ENCODE data around the gene SELENON. TPM values are rescaled to one million over a fixed set of nuclear protein-coding genes. Genes with fewer than 3 reads are reported as not detected.

The SELENON gene
- total and polyA plus RNA-seq, 10 of the 15 experiments (the other 5 are each of a cell fraction or from before 2014, with no cell fraction given), result 0.07 to 5.1 (median 0.80) TPM

DNA sequence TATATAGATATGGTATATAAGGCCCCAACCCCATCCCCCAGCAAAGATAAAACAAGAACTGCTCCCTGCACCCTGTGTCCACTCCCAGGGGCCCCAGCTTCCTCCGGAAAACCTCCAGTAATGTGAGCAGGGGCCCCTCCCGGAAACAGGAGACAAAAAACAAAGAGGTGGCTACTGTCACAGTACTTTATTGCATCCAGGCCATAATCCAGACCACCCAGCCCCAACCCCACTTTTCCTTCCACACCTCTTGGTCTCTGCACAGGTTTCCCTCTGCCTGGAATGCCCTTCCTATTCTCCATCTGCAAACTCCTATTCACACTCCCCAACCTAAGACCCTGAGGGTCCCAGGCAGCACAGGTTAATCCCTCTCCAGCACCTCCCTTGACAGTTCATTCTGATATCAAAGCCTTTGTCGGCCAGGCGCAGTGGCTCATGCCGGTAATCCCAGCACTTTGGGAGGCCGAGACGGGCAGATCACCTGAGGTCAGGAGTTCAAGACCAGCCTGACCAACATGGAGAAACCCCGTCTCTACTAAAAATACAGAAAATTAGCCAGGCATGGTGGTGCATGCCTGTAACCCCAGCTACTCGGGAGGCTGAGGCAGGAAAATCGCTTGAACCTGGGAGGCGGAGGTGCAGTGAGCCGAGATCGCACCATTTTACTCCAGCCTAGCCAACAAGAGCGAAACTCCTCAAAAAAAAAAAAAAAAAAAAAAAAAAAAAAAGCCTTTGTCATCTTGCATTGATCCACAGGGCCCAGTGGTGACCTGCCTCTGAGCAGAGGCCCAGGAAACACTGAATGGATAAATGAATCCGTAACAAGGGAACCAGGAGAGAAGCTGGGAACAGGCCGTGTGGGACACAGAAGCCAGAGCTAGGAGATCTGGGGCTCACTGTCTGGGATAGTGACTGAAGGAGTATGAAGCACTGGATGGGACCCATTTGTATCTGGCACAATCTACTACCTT is 61.6 kb downstream of the SELENON start:
- H3K4me1 ChIP-seq (ENCODE audit: control insufficient read depth, insufficient read depth, low read length), result peaks cover 8% of the 10 kb centered on the region; the same call in 1 of the 2 replicates
- ChIA-PET POLR2A (interaction anchor here (0.7 to 1.2 kb wide), 4 partner anchors 13 to 772 kb away, joined by 3 to 6 read pairs (median 3); partner anchors contain the start of gene PAFAH2), SMC1A (ENCODE audit: uncharacterized antibody, unreplicated experiment) (interaction anchor here (1.0 to 1.7 kb wide), 3 partner anchors 9 to 13 kb away, joined by 3 to 4 read pairs (median 4); no protein-coding TSS in a partner anchor), CTCF (interaction anchor here (0.9 to 1.0 kb wide), 2 partner anchors 34 to 136 kb away, joined by 3 read pairs; partner anchors contain the start of gene PAFAH2), RAD21 (ENCODE audit: unreplicated experiment) (no interaction called here)
- H3K4me3 ChIP-seq, result no peak overlapping the region
- H3K79me2 ChIP-seq (ENCODE audit: control insufficient read depth, insufficient read depth, low read length), result peaks cover 15% of the 10 kb centered on the region
- DNase-seq (ENCODE audit: low read depth, low spot score) (no peak), FAIRE-seq (no peak), ATAC-seq (no peak)
- H4K20me1 ChIP-seq (ENCODE audit: control insufficient read depth, insufficient read depth), result no peaks in the 10 kb centered on the region
- H3K9ac ChIP-seq (ENCODE audit: control insufficient read depth, insufficient read depth, low read length), result no peak overlapping the region
- WGBS (ENCODE audit: insufficient coverage, insufficient replicate concordance, low lambda C conversion rate, missing lambda C conversion rate), result 61% methylated on average over 13 of the region's 16 CpGs
- no TSS peak for BruUV-seq (replicated peaks)
- TF ChIP-seq NFIC (IDR thresholded peaks at IDR 0.05; ENCODE audit: low read depth, low read length) (0 out of 2 replicates have a peak, but pooled peaks have one; percentile 27), ETV6 (conservative IDR thresholded peaks at IDR 0.05 in 1 of 2, IDR thresholded peaks at IDR 0.05 in 1 of 2; ENCODE audit: borderline replicate concordance in 1 of 2, low read depth in 1 of 2) (peak in 1 of 2 experiments; percentile 33; a peak in 1 of 4 replicates), HCFC1 (IDR thresholded peaks at IDR 0.05; ENCODE audit: low read length) (no peak), FOXM1 (IDR thresholded peaks at IDR 0.05; ENCODE audit: low read depth, low read length) (peak; percentile 15; the same call in 1 of the 2 replicates), SIN3A (IDR thresholded peaks at IDR 0.05; ENCODE audit: low read depth, low read length) (no peak)
- no peak overlapping the region; the same call in 1 of the 2 replicates for H3K27ac ChIP-seq (ENCODE audit: control insufficient read depth, insufficient read depth)
- no peaks in the 10 kb centered on the region for H3K27me3 ChIP-seq (replicated peaks in 1 of 2; ENCODE audit: control insufficient read depth in 2 of 2, insufficient read depth in 2 of 2, low read length in 1 of 2)
- no peaks in the 10 kb centered on the region for H3K9me3 ChIP-seq (replicated peaks; ENCODE audit: control insufficient read depth, insufficient read depth, low read length)
- in situ Hi-C loops (cut with MboI) (no loop called here), intact Hi-C loops (cut with micrococcal nuclease; ENCODE audit: unreplicated experiment) (no loop called here)
- H2AFZ ChIP-seq (ENCODE audit: control insufficient read depth, low read depth, low read length), result no peak overlapping the region
- H3K4me2 ChIP-seq (ENCODE audit: control insufficient read depth, insufficient read depth), result no peak overlapping the region
- H3K36me3 ChIP-seq (ENCODE audit: control insufficient read depth in 2 of 2, insufficient read depth in 2 of 2, low read length in 1 of 2), result no peaks in the 10 kb centered on the region

Data from GM12878 (cell line).